ENCODE results near the gene WDR7.
A peak's percentile ranks its signal among the peaks of the same experiment; 100 is the strongest.

Gene WDR7

GRCh38 chr18:56711708-56712445 lies 60.7 kb downstream of the WDR7 start:
- Histone ChIP-seq H3K36me3 (ENCODE audit: control insufficient read depth in 1 of 2, insufficient read depth in 2 of 2, low read depth in 1 of 2, low read length in 2 of 2) (no peaks in the 10 kb centered on the region), H2BK15ac (ENCODE audit: low read depth, poor library complexity, severe bottlenecking) (no peak overlapping the region), H4K8ac (ENCODE audit: low read length) (no peak overlapping the region), H3K23ac (ENCODE audit: low read length in 2 of 2) (no peak overlapping the region), H3K9me3 (ENCODE audit: control insufficient read depth, low read length) (no peaks in the 10 kb centered on the region), H2BK12ac (ENCODE audit: low read length in 2 of 2) (no peak overlapping the region), H2AFZ (ENCODE audit: low read depth, low read length) (no peak overlapping the region), H4K91ac (ENCODE audit: low read length) (no peak overlapping the region), H2BK120ac (ENCODE audit: low read depth, low read length) (no peak overlapping the region), H3K27ac (ENCODE audit: low read length, poor library complexity, severe bottlenecking) (no peak overlapping the region), H3K4me2 (ENCODE audit: low read length, poor library complexity, severe bottlenecking) (no peak overlapping the region), H3K4ac (ENCODE audit: low read depth in 1 of 2, low read length in 2 of 2) (no peak overlapping the region), H3K79me1 (replicated peaks; ENCODE audit: low read length, poor library complexity, severe bottlenecking) (peaks cover 3% of the 10 kb centered on the region), H3K18ac (ENCODE audit: low read depth in 1 of 2, low read length in 2 of 2) (no peak overlapping the region), H3K9ac (ENCODE audit: low read length) (peak overlapping the region; percentile 10), H3K4me1 (ENCODE audit: control insufficient read depth, insufficient read depth, low read depth, low read length) (peaks cover 1% of the 10 kb centered on the region), H3K27me3 (ENCODE audit: control insufficient read depth in 1 of 2, insufficient read depth in 1 of 2, low read length in 2 of 2) (no peaks in the 10 kb centered on the region), H3K4me3 (ENCODE audit: insufficient read depth in 1 of 2, low read depth in 1 of 2, low read length in 2 of 2) (no peak overlapping the region), H3K14ac (ENCODE audit: low read length in 2 of 2) (no peak overlapping the region), H2BK5ac (ENCODE audit: low read depth, low read length, poor library complexity, severe bottlenecking) (no peak overlapping the region), H2AK5ac (ENCODE audit: low read length, severe bottlenecking) (no peak overlapping the region)
- 87% methylated on average over 2 of the region's 2 CpGs for WGBS
- DNase-seq, result peak; percentile 26

GRCh38 chr18:56712761-56713160 lies 61.6 kb downstream of the WDR7 start:
- Histone ChIP-seq H2AK5ac (ENCODE audit: low read length, severe bottlenecking) (no peak overlapping the region), H3K4me1 (ENCODE audit: control insufficient read depth, insufficient read depth, low read depth, low read length) (peaks cover 1% of the 10 kb centered on the region), H3K4me3 (ENCODE audit: insufficient read depth in 1 of 2, low read depth in 1 of 2, low read length in 2 of 2) (no peak overlapping the region), H3K18ac (ENCODE audit: low read depth in 1 of 2, low read length in 2 of 2) (no peak overlapping the region), H4K8ac (ENCODE audit: low read length) (no peak overlapping the region), H3K36me3 (ENCODE audit: control insufficient read depth in 1 of 2, insufficient read depth in 2 of 2, low read depth in 1 of 2, low read length in 2 of 2) (no peaks in the 10 kb centered on the region), H3K4ac (ENCODE audit: low read depth in 1 of 2, low read length in 2 of 2) (no peak overlapping the region), H3K9ac (ENCODE audit: low read length) (no peak overlapping the region), H3K79me1 (replicated peaks; ENCODE audit: low read length, poor library complexity, severe bottlenecking) (peaks cover 3% of the 10 kb centered on the region), H3K9me3 (ENCODE audit: control insufficient read depth, low read length) (no peaks in the 10 kb centered on the region), H2BK120ac (ENCODE audit: low read depth, low read length) (no peak overlapping the region), H3K14ac (ENCODE audit: low read length in 2 of 2) (no peak overlapping the region), H2AFZ (ENCODE audit: low read depth, low read length) (no peak overlapping the region), H2BK15ac (ENCODE audit: low read depth, poor library complexity, severe bottlenecking) (no peak overlapping the region), H2BK5ac (ENCODE audit: low read depth, low read length, poor library complexity, severe bottlenecking) (no peak overlapping the region), H3K4me2 (ENCODE audit: low read length, poor library complexity, severe bottlenecking) (no peak overlapping the region), H2BK12ac (ENCODE audit: low read length in 2 of 2) (no peak overlapping the region), H4K91ac (ENCODE audit: low read length) (no peak overlapping the region), H3K23ac (ENCODE audit: low read length in 2 of 2) (no peak overlapping the region), H3K27me3 (ENCODE audit: control insufficient read depth in 1 of 2, insufficient read depth in 1 of 2, low read length in 2 of 2) (no peaks in the 10 kb centered on the region), H3K27ac (ENCODE audit: low read length, poor library complexity, severe bottlenecking) (no peak overlapping the region)
- 100% methylated on average over 2 of the region's 3 CpGs for WGBS
- no peak for DNase-seq

DNA sequence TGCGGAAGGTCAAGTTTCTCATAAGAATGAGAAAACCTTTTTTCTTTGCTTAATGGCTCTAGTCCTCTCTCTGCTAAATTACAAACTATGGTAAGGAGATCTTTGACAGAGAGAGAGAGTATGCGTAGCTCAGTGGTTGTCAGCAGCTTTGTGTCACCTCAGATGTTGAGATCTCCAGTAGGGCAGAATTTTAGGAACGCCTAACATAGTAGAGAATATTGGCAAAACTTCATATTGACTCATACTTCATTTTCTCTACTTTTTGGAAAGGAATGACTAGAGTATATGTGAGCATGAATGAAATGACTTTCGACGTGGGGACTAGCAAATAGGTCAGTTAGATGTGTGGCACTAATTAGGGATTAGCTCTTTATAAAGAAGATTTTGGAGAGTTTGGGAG lies 64.0 kb downstream of the WDR7 start:
- Histone ChIP-seq H4K91ac (ENCODE audit: low read length) (no peak overlapping the region), H3K36me3 (ENCODE audit: control insufficient read depth in 1 of 2, insufficient read depth in 2 of 2, low read depth in 1 of 2, low read length in 2 of 2) (peaks cover 0 to 3% of the 10 kb centered on the region in 2 experiments), H2BK5ac (ENCODE audit: low read depth, low read length, poor library complexity, severe bottlenecking) (no peak overlapping the region), H3K4ac (ENCODE audit: low read depth in 1 of 2, low read length in 2 of 2) (no peak overlapping the region), H3K79me1 (replicated peaks; ENCODE audit: low read length, poor library complexity, severe bottlenecking) (peaks cover 3% of the 10 kb centered on the region), H2AK5ac (ENCODE audit: low read length, severe bottlenecking) (no peak overlapping the region), H3K4me3 (ENCODE audit: insufficient read depth in 1 of 2, low read depth in 1 of 2, low read length in 2 of 2) (no peak overlapping the region), H3K27me3 (ENCODE audit: control insufficient read depth in 1 of 2, insufficient read depth in 1 of 2, low read length in 2 of 2) (no peaks in the 10 kb centered on the region), H3K18ac (ENCODE audit: low read depth in 1 of 2, low read length in 2 of 2) (no peak overlapping the region), H3K14ac (ENCODE audit: low read length in 2 of 2) (no peak overlapping the region), H2BK120ac (ENCODE audit: low read depth, low read length) (no peak overlapping the region), H2BK12ac (ENCODE audit: low read length in 2 of 2) (no peak overlapping the region), H3K9ac (ENCODE audit: low read length) (no peak overlapping the region), H4K8ac (ENCODE audit: low read length) (no peak overlapping the region), H2BK15ac (ENCODE audit: low read depth, poor library complexity, severe bottlenecking) (no peak overlapping the region), H3K23ac (ENCODE audit: low read length in 2 of 2) (no peak overlapping the region), H2AFZ (ENCODE audit: low read depth, low read length) (no peak overlapping the region), H3K4me2 (ENCODE audit: low read length, poor library complexity, severe bottlenecking) (no peak overlapping the region), H3K4me1 (ENCODE audit: control insufficient read depth, insufficient read depth, low read depth, low read length) (no peaks in the 10 kb centered on the region), H3K27ac (ENCODE audit: low read length, poor library complexity, severe bottlenecking) (no peak overlapping the region), H3K9me3 (ENCODE audit: control insufficient read depth, low read length) (no peaks in the 10 kb centered on the region)
- 99% methylated on average over 4 of the region's 5 CpGs for WGBS
- no peak for DNase-seq

- no peak overlapping the region for H2BK120ac ChIP-seq (ENCODE audit: low read depth, low read length)
- H2BK5ac ChIP-seq (ENCODE audit: low read depth, low read length, poor library complexity, severe bottlenecking), result no peak overlapping the region
- no peak overlapping the region for H3K4me2 ChIP-seq (ENCODE audit: low read length, poor library complexity, severe bottlenecking)
- no peak overlapping the region for H2BK15ac ChIP-seq (ENCODE audit: low read depth, poor library complexity, severe bottlenecking)
- H4K8ac ChIP-seq (ENCODE audit: low read length), result no peak overlapping the region
- no peaks in the 10 kb centered on the region for H3K9me3 ChIP-seq (ENCODE audit: control insufficient read depth, low read length)
- H3K9ac ChIP-seq (ENCODE audit: low read length), result no peak overlapping the region
- H2AK5ac ChIP-seq (ENCODE audit: low read length, severe bottlenecking), result no peak overlapping the region
- WGBS, result 100% methylated on average over 1 of the region's 2 CpGs
- no peak for DNase-seq
- no peak overlapping the region for H2AFZ ChIP-seq (ENCODE audit: low read depth, low read length)
- no peak overlapping the region for H3K27ac ChIP-seq (ENCODE audit: low read length, poor library complexity, severe bottlenecking)
- H3K36me3 ChIP-seq (ENCODE audit: control insufficient read depth in 1 of 2, insufficient read depth in 2 of 2, low read depth in 1 of 2, low read length in 2 of 2), result peaks cover 0 to 9% of the 10 kb centered on the region in 2 experiments
- no peak overlapping the region for H4K91ac ChIP-seq (ENCODE audit: low read length)
- peaks cover 3% of the 10 kb centered on the region for H3K79me1 ChIP-seq (replicated peaks; ENCODE audit: low read length, poor library complexity, severe bottlenecking)
- no peaks in the 10 kb centered on the region for H3K27me3 ChIP-seq (ENCODE audit: control insufficient read depth in 1 of 2, insufficient read depth in 1 of 2, low read length in 2 of 2)
- H3K4ac ChIP-seq (ENCODE audit: low read depth in 1 of 2, low read length in 2 of 2), result no peak overlapping the region
- no peak overlapping the region for H3K23ac ChIP-seq (ENCODE audit: low read length in 2 of 2)
- no peak overlapping the region for H3K14ac ChIP-seq (ENCODE audit: low read length in 2 of 2)
- H2BK12ac ChIP-seq (ENCODE audit: low read length in 2 of 2), result no peak overlapping the region
- H3K4me3 ChIP-seq (ENCODE audit: insufficient read depth in 1 of 2, low read depth in 1 of 2, low read length in 2 of 2), result no peak overlapping the region
- no peak overlapping the region for H3K18ac ChIP-seq (ENCODE audit: low read depth in 1 of 2, low read length in 2 of 2)
- H3K4me1 ChIP-seq (ENCODE audit: control insufficient read depth, insufficient read depth, low read depth, low read length), result no peaks in the 10 kb centered on the region
Observed at GRCh38 chr18:56716692-56717146, 65.6 kb downstream of the WDR7 start.

Data from mesenchymal stem cell (in vitro differentiated cells and primary cell).